A172 (cell line): ENCODE measurements around the gene NT5DC1. TPM values are rescaled to one million over a fixed set of nuclear protein-coding genes. Genes with fewer than 3 reads are reported as not detected.
A peak's percentile ranks its signal among the peaks of the same experiment; 100 is the strongest.

ENCODE experiments used
- DNase-seq: peaks from one replicate; pipeline ENCODE4 v3.0.0-alpha.2; 2015; ENCODE audit warnings: low spot score
- total RNA-seq: library from RNA; depleted of rRNA; stranded (reverse); fragments of >200 nt; shearing (Covaris generic); gene quantifications from 2 replicates; pipeline ENCODE4 v1.2.3, GENCODE V29; 2014

The NT5DC1 gene
- total RNA-seq, 1 experiment from 2014 or later, result 5.2 TPM

DNA sequence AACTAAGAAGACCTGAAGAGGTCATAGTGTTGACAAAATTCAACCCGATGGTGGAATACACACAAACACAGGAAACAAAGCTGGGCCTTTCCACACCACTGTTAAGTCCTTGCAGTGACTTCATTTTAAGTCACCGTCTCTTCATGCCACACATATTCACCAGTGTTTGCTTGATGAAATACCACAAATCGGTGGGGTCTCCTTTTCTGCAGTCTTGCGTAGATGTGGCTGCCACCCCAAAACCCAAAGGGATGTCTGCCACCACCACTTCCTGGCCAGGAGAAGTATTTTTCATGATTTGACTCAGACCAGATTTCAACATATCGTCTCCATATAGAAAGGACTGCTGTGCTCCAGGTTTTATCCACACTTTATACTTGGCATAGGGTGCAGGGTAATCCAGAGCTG is 36.3 kb downstream of the NT5DC1 start:
- DNase-seq, result no peak

DNA sequence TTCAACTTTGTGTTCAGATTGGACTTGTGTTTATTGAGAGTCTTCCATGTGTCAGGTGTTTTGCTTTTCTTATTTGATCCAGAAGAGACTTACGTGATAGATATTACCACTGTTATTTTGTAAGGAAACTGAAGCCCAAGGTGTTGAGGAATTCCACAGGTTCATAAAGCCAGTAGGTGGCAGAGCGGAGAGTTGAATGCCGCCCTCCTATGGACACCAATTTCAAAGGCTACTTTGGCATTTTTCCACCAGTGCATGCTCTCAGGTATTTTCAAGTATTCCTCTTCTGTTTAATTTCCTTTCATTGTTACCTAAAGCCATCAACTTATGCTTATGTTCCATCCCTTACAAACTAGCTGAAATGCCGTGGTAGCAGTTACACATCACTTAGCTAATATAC is 39.3 kb downstream of the NT5DC1 start:
- DNase-seq, result no peak

DNA sequence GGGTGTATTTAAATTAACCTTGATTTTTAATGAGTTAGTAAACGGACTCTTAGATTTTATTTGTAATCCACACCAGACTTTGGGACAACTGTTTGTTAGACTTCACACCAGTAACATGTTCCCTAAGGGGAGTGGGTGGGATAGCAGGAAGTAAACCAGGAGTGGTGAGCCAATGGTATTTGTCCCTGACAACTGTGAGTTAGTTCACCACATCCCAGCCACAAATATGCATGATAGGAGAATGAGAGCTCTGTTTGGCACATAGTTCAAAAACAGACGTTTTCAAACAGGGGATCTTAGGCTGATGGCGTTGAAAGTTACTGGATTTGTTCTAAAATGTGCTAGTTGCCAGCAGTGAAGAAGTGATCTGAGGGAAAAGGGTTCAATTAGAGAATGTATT is 44.0 kb downstream of the NT5DC1 start:
- peak; percentile 74 for DNase-seq

DNA sequence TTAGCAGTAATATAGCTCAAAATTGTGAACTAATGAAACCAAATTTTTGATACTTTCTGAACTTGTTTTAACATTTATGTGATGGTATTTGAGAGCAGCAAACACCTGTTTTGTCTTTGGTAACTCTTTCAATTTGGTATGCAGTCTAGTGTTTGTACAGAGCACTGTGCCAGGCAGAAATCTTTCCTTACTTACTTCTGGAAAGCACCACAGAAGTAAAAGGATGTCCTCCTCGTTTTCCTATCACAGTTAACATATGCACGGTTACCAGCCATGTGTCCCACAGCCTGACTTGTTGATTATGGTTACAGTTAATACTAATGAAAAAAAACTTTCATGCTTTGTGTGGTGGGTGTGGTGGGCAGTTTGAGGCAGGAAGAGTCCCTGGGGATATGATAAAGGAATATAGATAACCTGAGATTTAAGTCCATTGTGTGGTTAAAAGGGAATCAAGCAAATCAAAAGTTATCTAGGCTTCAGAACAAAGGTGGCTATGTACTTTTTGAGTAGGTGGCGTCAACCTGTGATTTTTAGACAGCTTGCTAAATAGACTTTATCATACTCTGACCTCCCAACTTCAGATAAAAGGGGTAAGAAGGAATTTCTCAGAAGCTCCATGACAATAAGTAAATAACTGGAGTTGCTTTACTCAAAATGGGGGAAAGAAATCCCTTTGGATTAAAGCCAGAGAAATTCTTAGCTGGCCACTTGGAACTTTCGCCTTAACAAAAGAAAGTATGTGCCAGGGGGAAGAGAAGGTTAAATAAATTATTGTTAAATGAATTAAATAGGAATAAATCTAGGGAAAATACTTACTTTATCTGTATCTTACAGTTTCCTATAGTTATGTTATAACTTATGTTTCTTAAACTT is 45.4 kb downstream of the NT5DC1 start:
- DNase-seq, result no peak

DNA sequence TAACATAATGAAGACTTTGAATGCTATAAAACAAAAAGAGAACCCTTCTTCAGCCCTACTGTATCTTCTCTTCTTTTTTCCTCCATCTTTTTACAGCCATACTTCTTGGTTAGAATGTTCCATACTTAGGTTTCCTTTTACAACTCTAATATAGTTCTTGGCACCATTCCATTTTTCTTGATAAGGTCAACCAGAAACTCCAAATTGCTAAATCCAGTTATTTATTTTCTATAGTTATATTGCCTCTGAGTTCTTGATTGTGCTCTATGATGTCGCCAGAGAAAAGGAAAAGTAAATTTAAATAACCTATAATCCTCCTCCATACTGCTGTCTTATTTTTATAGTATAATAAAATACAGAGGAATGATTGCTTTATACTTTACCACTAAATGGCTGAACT is 52.0 kb downstream of the NT5DC1 start:
- no peak for DNase-seq

DNA sequence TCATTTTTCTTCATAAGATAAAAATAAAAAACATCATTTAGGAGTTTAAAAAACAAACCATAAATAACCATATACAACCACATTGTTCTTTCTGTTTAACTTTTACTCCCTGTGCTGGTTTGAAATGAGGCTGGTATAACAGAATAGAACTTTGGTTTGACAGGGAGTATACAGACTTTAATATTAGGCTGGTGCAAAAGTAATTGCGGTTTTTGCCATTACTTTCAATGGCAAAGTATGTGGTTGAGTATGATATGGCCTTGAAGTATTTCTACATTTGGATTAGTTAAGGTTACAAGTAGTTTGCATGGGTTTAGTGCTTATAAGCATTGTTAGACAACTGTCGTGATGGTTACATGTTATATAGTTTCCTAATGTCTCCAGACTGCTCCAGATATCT is 54.2 kb downstream of the NT5DC1 start:
- DNase-seq, result no peak

DNA sequence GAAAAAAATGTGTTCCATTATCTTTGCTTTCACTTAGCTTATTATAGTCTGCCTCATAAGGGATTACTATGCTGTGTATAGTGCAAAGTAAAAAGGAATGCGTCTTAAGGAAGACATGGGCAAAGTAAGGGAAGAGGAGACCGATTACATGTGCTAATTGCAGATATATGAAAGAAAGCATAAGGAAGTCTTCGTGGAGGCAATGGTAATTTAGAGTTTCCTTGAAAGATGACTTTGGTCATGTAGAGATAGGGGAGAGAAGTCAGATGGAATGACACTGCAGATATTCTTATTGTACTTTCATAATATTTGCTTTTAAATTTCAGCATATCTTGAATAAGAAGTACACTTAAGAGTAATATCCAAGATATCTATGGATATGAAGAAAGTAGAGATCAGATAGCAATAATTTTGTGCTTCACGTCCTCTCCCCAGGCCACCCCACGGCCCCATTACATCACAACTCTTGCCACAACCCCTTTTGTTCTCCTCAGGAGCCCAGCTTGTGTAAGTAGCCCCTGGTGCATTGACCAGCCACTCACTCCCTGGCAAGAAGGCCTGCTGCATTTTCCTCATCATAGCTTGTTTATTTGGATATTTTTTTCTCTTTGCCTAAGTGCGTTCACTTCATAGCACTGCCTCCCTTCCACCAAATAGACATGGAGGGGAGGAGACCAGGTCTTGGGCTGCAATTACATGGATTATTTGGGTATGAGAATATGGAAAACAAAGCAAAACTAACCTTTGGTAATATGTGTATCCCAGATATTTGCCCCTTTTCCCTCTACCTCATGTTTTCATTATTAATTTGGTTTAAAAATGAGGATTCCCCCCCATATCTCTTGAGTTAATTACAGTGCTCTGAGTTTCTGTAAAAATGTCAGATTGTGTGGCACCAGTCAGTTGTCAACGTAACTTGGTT is 56.0 kb downstream of the NT5DC1 start:
- no peak for DNase-seq

DNA sequence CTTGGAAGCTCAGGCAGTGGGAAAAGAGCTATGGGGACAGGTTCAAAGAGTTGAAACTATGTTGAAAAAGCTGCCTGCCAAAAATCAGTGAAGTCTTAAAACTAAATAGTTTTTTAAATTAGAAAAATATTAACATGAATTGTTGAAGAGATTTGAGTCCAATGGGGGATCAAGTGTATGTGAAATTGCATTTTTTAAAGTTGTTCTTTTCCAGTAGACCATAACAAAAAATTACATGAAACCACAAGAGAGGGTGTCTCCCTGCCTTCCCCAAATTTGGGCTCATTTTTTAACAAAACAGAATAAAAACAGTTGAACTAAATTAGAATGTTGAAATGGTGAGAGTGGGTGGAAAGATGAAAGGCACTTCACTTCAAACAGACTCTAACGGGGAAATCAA is 56.7 kb downstream of the NT5DC1 start:
- no peak for DNase-seq

DNA sequence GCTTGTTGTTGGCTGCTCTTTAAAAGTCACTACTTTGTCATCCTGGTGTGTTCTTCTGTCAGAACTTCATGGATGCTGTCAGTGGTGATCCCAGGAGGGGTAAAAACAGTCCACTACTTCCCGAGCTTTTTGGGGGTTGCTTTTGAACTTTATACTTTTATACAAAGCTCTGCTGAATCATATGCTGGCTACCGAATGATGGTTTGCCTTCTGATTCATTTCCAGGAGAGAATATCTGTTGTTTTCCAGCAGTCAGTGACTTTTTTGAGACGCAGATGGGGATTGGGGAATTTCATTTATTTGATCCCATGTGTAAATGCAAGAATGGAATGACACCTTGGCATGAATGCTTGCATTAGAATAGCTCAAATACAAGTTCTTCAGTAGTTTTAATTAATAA is 58.0 kb downstream of the NT5DC1 start:
- no peak for DNase-seq

DNA sequence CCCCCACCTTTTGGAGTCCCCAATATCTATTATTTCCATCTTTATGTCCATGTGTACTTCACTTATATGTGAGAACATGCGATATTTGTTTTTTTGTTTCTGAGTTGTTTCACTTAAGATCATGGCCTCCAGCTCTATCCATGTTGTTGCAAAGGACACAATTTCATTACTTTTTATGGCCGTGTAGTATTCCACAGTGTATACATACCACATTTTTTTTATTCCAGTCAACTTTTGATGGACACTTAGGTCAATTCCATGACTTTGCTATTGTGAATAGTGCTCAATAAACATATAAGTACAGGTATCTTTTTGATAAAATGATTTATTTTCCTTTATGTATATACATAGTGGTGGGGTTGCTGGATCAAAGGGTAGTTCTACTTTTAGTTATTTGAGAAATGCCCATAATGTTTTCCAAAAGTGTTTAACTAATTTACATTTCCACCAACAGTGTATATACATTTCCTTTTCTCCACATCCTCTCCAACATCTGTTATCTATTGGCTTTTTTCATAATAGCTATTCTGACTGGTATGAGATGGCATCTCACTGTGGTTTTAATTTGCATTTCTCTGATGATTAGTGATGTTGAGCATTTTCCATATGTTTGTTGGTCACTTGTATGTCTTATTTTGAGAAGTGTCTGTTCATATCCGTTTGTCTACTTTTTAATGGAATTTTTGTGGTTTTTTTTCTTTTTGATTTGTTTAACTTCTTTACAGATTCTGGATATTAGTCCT is 59.3 kb downstream of the NT5DC1 start:
- DNase-seq, result no peak

DNA sequence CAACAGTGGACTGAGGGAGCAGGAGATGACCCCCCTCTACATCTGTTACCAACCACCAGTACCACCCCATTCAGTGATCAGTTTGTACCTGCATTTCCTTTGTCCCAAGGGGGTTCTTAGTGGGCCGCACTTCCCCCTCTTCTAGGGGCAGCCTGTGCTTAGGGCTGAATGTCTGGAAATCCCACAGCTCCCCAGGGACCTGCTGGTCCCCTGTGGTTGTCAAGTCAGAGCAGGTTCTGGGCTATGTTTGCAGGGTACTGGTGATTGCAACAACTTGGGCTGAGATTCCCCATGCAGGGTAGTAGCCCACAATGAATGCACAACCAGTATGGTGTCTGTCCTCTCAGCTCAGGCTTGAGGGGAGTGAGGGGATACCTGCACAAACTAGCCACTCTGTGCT is 64.9 kb downstream of the NT5DC1 start:
- no peak for DNase-seq

DNA sequence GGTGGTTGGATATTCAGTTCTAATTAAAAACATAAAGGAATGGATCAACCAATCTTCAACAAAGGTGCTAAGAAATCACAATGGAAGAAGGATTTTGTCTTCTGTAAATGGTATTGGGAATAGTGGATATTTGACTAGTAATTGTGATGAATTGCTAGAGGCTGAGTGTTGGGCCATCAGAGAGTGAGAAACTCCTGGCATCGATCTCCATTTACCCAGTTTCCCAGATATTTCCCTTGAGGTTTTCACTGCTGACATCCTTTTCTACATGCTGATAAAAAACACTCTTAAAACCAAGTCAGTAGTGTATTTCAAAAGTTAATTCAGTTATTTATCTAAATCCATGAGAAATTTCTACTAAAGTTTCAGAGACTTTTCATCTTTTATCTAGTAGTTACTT is 65.7 kb downstream of the NT5DC1 start:
- DNase-seq, result no peak

DNA sequence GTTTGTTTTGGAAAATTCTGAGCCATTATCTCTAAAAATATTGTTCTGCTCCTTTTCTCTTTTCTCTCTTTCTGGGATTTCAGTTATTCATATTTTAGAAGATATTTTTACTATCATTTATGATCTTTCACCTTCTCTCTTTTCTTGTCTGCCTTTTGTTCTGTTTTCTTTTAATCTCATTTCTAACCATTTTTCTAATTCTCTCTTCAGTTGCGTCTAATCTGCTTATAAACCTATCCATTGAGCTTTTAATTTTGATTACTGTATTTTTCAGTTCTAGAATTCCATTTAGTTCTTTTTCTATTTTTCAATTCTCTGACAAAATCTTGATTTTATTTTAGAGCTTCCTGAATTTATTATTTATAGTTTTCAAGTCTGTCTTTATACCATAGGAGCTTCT is 67.5 kb downstream of the NT5DC1 start:
- DNase-seq, result no peak

DNA sequence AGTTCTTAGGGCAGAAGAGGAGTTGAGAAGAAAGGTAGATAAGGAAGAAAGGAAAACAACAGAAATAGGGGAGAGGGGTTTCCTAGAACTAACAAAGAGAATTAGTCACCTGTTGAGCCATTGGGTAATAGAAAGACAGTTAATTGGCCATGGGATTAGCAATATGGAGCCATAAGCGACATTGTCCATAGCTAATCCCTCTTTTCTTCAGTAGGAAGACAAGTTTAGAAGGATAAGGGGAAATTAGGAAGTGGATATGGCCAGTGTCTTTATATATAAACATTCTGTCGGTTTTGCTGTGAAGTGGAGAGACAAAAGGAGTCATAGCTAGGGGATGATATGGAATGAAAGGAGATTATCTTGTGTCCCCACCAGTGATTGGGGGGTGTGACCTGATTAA is 69.2 kb downstream of the NT5DC1 start:
- no peak for DNase-seq

DNA sequence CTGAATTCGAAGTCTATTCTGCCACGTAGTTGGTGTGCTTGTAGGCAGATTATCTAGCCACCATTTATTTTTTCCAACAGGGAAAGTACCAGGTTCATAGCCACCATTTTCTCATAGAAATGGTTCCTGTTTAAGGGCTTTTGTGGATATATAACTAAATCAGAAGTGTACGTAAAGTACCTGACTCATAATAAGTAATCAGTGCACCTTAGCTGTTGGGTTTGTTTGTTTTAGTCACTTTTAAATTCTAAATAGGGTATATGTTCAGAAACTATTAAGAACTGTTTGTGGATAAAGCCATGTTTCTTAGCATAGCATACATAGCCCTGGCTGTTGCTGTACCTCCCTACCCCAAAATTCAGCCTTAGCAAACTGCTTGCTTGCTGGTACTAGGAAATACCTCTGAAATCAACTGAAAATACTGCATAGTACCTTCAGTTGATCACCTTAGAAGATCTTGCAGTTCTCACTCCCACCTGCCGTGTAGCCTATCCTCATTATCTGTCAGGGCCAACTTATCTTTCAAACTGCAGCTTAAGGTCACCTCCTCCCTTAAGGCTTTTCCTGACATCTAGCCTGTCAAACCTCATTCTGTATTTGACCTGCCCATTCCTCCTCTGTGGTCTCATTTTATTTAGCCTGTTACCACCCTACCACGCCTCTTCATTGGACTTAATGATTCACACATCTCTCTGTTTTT is 69.9 kb downstream of the NT5DC1 start:
- no peak for DNase-seq

DNA sequence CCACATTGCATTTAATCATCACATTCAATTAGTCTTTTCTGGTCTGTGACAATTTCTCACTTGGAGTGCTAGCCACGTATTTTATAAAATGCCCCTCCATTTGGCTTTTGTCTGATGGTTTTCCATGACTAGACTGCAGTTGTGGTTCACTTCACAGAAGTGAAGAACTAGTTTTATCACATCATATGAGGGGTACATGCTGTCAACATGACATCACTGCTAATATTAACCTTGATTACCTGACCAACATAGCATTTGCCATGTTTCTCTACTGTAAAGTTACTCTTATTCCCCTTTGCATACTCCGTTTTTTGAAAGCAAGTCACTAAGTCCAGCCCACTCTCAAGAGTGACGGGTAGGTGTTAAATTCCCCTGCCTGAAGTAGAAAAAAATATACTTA is 73.3 kb downstream of the NT5DC1 start:
- DNase-seq, result no peak

DNA sequence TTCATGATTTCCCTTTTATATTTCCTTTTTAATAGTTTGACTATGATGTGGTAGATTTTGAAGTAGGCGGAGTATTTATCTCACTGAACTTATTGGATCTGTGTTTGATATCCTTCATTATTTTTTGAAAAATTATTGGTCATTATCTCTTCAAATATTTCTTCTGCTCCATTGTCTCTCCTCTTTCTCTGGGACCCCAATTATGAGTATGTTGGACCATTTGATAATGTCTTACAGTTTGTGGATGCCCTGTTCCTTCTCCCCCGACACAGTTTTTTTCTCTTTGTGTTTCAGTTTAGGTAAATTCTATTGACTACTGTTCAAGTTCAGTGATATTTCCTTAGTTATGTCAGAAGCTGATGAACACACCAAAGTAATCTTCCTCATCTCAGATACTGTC is 74.7 kb downstream of the NT5DC1 start:
- no peak for DNase-seq

DNA sequence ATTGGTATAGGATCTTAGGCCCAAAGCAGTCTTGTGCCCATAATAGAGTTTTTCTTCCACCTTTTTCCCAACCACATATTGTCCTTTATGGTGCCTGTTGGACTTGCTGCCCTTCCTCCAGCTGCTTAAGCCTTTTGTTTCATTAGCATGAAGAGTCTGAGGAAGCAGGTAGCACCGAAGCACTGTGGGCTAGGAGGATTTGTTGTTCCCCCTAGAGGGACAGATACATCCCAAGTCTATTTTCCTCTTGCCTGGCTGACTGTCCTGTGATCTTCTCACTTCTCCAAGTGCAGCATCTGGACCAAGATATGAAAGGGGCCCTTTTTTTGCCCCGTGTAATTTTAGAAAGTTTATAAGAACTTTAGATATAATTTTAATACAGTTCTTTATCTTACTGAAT is 75.9 kb downstream of the NT5DC1 start:
- no peak for DNase-seq

DNA sequence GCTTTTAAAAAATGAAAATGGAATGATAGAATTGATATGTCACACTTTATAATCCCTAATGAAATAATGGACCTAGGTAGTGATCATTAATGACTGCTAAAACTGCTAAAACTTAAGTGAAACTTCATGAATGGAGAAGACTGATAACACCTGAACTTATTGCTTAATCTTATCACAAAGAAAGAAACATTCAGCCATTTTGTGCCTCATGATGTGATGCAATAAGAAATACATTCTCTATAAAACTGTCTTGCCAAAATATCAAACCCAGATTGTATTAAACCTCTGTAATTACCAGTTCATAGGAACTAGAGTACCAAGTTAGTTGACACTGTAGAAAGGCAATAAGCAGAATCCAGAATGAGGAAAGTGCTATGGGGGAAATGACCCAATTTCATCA is 79.7 kb downstream of the NT5DC1 start:
- no peak for DNase-seq

DNA sequence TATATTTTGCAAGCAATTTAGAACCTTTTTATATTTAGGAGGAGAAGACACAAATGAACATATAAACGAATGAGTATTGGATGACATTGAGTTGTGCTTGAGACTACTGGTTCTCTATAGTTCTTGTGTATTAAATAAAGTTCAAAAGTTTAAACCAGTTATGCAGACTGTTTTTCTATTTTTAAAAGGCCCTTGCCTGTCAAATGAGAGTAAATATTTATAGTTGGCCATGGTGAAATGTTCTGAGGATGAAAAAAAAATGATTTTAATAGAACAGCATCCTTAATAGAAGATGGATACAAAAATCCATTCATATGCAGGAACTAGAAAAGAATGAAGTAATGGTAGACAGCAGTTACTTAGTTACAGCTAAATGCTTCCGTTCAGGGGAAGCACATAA is 88.8 kb downstream of the NT5DC1 start:
- DNase-seq, result no peak

DNA sequence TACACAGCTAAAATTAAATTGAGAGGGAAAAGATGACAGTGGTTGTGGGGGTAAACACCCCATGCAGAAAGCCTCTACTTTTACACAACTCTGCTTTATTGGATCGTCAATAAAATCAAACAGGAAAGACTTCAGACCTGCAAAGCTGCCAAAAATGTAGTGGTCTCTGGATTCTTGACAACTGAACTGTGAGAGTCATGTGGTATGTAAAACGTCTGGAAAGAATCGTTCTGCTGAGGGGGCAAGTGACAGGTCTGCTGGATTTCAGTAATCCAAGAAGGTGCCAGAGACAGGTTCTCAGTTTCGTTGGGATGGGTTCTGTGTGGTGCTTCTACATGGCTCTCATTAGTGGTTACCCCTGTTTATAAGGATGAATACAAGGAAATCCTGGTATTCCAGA is 89.9 kb downstream of the NT5DC1 start:
- DNase-seq, result peak; percentile 5

DNA sequence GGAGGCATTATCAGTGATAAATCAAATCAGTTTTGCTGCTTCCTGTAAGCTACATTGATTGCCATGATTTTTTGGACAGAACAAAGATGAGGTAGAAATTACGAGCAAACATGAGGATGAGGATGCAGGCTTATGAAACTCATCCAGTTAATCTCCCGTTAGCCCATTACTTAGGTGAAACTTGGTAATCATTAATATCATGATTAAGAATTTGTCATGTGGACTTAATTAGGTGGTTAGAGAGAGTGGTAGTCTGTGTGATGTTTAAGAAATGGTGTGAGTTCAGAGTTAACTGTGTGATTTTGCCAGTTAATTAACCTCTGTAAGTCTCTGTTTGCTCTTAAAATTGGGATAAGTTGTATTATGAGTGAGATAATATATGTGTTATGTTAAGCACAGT is 91.2 kb downstream of the NT5DC1 start:
- DNase-seq, result no peak
